ENCODE measurements around the gene BYSL.

BYSL gene

DNA sequence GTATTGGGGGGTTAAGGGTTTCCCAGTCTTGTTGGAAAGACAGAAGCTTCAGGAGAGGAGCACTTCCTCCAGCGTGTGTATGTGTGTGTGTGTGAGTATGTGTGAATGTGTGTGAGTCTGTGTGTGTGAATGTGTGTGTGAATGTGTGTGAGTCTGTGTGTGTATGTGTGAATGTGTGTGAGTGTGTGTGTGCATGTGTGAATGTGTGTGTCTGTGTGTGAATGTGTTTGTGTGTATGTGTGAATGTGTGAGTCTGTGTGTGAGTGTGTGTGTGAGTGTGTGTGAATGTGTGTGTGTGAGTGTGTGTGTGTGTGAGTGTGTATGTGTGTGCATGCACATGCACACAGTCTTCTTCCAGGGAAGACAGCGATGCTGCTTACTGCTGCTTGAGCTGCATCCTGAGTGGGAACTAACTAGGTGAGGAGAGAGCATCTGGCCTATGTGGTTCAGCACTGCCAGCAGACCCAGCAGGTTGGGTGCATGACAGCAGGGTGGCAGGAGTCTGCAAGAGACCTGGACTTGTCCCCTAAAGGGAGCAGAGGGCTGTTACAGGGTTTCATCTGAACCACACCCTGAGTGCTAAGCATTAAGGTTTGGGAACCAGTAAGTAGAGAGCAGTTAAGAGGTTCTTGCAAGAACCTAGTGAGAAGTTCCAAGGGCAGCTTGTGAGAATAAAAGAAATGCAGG lies 43.0 kb downstream of the BYSL start:
- H4K20me1 ChIP-seq (ENCODE audit: insufficient read depth, low read length): no peaks in the 10 kb centered on the region
- H3K4me2 ChIP-seq (ENCODE audit: low read length): no peak overlapping the region
- H3K27me3 ChIP-seq (ENCODE audit: low read depth, low read length): no peaks in the 10 kb centered on the region
- H2AFZ ChIP-seq (ENCODE audit: low read depth, low read length): no peak overlapping the region
- H3K27ac ChIP-seq (ENCODE audit: low read length): no peak overlapping the region
- no peaks in the 10 kb centered on the region for H3K79me2 ChIP-seq (ENCODE audit: low read length)
- no peak overlapping the region for H3K9ac ChIP-seq (ENCODE audit: low read length)
- H3K36me3 ChIP-seq (replicated peaks; ENCODE audit: low read depth, low read length): no peaks in the 10 kb centered on the region
- H3K4me1 ChIP-seq (ENCODE audit: low read length): no peaks in the 10 kb centered on the region
- H3K4me3 ChIP-seq (ENCODE audit: low read length): no peak overlapping the region
- TF ChIP-seq EZH2phosphoT487 (IDR thresholded peaks at IDR 0.05; ENCODE audit: low read depth): no peak
- TF ChIP-seq, protein P1, sequence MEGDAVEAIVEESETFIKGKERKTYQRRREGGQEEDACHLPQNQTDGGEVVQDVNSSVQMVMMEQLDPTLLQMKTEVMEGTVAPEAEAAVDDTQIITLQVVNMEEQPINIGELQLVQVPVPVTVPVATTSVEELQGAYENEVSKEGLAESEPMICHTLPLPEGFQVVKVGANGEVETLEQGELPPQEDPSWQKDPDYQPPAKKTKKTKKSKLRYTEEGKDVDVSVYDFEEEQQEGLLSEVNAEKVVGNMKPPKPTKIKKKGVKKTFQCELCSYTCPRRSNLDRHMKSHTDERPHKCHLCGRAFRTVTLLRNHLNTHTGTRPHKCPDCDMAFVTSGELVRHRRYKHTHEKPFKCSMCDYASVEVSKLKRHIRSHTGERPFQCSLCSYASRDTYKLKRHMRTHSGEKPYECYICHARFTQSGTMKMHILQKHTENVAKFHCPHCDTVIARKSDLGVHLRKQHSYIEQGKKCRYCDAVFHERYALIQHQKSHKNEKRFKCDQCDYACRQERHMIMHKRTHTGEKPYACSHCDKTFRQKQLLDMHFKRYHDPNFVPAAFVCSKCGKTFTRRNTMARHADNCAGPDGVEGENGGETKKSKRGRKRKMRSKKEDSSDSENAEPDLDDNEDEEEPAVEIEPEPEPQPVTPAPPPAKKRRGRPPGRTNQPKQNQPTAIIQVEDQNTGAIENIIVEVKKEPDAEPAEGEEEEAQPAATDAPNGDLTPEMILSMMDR (IDR thresholded peaks at IDR 0.05; ENCODE audit: low read depth, low read length): no peak
- H3K9me3 ChIP-seq (ENCODE audit: insufficient read depth, low read length): no peaks in the 10 kb centered on the region

DNA sequence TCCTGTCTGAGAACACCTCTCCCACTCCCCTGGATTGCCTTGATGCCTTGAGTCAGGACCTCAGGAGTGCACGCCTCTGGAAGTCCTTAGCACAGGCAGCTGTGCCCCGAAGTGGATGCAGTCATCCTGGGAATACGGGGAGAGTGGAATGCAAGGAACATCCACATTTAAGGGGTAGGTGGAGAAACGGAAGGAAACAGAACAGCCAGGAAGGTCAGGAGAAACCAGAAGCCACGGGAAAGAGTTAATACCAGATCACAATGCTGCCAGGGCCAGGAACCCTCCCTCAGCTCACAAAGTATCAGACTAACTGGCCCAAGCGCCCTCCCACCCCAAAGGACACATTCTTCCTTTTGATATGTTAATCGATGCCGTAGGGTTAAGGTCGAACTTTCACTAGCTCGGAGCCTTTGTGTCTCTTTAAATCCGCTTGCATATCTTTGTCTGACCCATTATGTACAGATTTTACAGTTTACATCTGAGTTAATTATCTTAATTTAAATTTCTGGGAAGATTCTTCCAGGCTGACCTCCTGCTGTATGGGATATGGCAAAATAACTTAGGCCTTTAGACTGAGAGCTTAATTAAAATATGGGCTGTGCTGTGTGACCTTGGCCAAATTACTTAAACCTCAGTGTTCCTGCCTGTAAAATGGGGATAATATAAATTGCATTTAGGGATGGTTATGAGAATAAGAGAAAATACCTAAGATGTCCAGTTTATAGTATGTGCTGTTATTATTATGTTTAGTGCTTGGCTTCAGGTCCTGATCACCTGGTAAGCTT lies 44.3 kb downstream of the BYSL start:
- TF ChIP-seq, protein P1 (IDR thresholded peaks at IDR 0.05; ENCODE audit: low read depth, low read length): no peak
- TF ChIP-seq EZH2phosphoT487 (IDR thresholded peaks at IDR 0.05; ENCODE audit: low read depth): no peak
- Histone ChIP-seq H3K4me2 (ENCODE audit: low read length) (no peak overlapping the region), H3K79me2 (ENCODE audit: low read length) (no peaks in the 10 kb centered on the region), H3K4me3 (ENCODE audit: low read length) (no peak overlapping the region), H3K4me1 (ENCODE audit: low read length) (no peaks in the 10 kb centered on the region), H3K27me3 (ENCODE audit: low read depth, low read length) (no peaks in the 10 kb centered on the region), H4K20me1 (ENCODE audit: insufficient read depth, low read length) (no peaks in the 10 kb centered on the region), H3K9me3 (ENCODE audit: insufficient read depth, low read length) (no peaks in the 10 kb centered on the region), H3K9ac (ENCODE audit: low read length) (no peak overlapping the region), H2AFZ (ENCODE audit: low read depth, low read length) (no peak overlapping the region), H3K27ac (ENCODE audit: low read length) (no peak overlapping the region), H3K36me3 (replicated peaks; ENCODE audit: low read depth, low read length) (no peaks in the 10 kb centered on the region)

DNA sequence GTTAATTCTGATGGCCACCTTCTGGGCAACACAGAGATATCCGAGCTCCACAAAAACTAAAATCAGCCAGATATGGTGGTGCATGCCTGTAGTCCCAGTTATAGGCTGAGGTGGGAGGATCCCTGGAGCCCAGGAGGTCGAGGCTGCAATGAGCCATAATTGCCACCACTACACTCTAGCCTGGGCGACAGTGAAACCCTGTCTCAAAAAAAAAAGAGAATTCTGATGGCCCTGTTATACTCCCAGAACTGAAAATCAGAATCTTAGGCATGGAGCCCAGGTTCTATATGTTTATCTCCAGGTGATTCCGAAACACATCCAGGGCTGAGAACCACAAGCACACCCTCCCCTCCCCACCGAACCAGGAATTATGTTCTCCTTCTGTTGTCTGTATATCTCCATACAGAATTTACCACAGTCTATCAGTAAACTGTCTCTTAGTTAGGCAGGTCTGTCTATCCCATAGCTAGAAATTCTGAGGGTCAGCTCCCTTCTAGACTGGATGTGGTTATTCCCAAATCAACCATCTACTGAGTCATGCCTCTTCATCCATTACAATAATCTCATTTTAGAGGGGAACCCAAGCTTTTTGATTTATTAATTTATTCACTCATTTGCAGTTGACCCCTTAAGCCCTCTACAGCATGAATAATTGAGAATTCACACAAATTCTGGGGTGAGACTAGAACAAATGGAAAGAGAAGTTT lies 45.1 kb downstream of the BYSL start:
- Histone ChIP-seq H3K4me2 (ENCODE audit: low read length) (no peak overlapping the region), H3K9me3 (ENCODE audit: insufficient read depth, low read length) (no peaks in the 10 kb centered on the region), H2AFZ (ENCODE audit: low read depth, low read length) (no peak overlapping the region), H3K4me1 (ENCODE audit: low read length) (no peaks in the 10 kb centered on the region), H3K27me3 (ENCODE audit: low read depth, low read length) (no peaks in the 10 kb centered on the region), H3K9ac (ENCODE audit: low read length) (no peak overlapping the region), H3K4me3 (ENCODE audit: low read length) (no peak overlapping the region), H3K36me3 (replicated peaks; ENCODE audit: low read depth, low read length) (no peaks in the 10 kb centered on the region), H3K27ac (ENCODE audit: low read length) (no peak overlapping the region), H3K79me2 (ENCODE audit: low read length) (no peaks in the 10 kb centered on the region), H4K20me1 (ENCODE audit: insufficient read depth, low read length) (no peaks in the 10 kb centered on the region)
- TF ChIP-seq, protein P1 (IDR thresholded peaks at IDR 0.05; ENCODE audit: low read depth, low read length): no peak
- no peak for TF ChIP-seq EZH2phosphoT487 (IDR thresholded peaks at IDR 0.05; ENCODE audit: low read depth)

DNA sequence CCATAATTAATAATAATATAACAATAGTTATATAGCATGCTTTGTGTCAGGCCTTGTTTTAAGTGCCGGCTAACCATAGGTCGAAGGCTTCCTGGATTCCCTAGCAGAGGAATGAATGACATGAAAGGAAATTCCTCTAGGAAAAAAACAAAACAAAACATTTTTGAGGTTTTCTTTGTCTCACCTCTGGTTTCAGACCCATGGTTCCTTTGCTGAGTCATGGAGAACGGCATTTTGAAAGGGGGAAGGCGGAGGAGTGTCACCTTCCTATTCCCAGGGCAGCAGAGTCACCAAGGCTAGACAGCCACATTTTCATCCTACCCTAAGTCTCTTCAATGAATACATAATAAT lies 45.6 kb downstream of the BYSL start:
- Histone ChIP-seq H2AFZ (ENCODE audit: low read depth, low read length) (no peak overlapping the region), H3K9ac (ENCODE audit: low read length) (no peak overlapping the region), H4K20me1 (ENCODE audit: insufficient read depth, low read length) (no peaks in the 10 kb centered on the region), H3K36me3 (replicated peaks; ENCODE audit: low read depth, low read length) (no peaks in the 10 kb centered on the region), H3K4me2 (ENCODE audit: low read length) (no peak overlapping the region), H3K4me3 (ENCODE audit: low read length) (no peak overlapping the region), H3K27ac (ENCODE audit: low read length) (no peak overlapping the region), H3K79me2 (ENCODE audit: low read length) (no peaks in the 10 kb centered on the region), H3K9me3 (ENCODE audit: insufficient read depth, low read length) (no peaks in the 10 kb centered on the region), H3K27me3 (ENCODE audit: low read depth, low read length) (no peaks in the 10 kb centered on the region), H3K4me1 (ENCODE audit: low read length) (no peaks in the 10 kb centered on the region)
- TF ChIP-seq, protein P1 (IDR thresholded peaks at IDR 0.05; ENCODE audit: low read depth, low read length): no peak
- TF ChIP-seq EZH2phosphoT487 (IDR thresholded peaks at IDR 0.05; ENCODE audit: low read depth): no peak
